Measurements from ENCODE around the gene MLLT3. TPM values are rescaled to one million over a fixed set of nuclear protein-coding genes. Genes with fewer than 3 reads are reported as not detected.

Gene MLLT3
- total and polyA plus RNA-seq, 4 donors: 3.6 to 16.5 (median 6.6) TPM

DNA sequence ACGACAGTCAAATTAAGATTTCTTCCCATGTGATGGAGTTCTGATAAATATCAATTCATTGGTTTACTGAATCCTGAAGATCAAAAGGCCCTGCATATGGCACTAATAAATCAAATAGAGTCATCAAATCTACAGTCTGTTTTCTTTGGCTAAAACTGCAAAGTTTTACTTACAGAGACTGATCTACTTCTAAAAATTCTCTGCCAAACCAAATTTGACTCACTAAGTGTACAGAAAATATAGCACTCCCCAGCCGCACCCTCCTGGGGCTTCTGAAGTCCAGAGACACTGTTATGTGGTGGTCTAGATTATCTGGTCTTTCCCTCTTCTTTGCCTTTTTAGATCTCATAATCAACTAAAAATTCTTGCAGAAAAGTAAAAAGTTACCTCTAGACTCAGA is 237.7 kb downstream of the MLLT3 start:
- intact Hi-C loops (cut with DNase I): no loop called here

DNA sequence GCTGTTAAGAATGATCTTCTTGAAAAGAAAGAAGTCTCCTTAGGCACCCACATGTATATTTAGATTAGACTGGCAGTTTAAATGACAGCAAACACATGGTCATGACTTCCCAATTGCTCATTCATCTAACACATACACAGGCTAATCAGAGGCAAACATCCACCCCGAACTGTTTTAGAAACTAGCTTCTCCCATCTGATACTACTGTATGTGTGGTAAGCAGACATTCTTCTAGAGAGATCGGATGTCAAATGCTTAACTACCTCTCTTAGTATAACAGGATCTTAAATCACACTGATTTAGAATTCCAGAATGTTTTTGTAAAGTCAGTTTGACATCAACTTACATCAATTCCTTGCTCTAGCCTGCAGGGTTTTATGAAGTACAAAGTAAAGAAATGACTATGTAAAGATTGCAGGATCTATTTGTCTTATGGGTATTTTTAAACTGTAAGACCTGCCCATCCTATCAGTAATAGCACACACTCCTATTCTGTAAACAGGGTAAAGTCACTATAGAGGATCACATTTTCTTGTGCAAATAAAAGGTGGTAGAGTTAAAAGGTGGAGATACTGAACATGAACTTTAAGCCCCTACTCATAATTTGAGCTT is 239.7 kb downstream of the MLLT3 start:
- ATAC-seq (ENCODE audit: low FRiP score): no peak
- Histone ChIP-seq H3K4me1 (ENCODE audit: control insufficient read depth in 1 of 2, insufficient read depth in 2 of 2, low read length in 2 of 2) (no peaks in the 10 kb centered on the region), H3K27me3 (ENCODE audit: control insufficient read depth in 1 of 2, insufficient read depth in 2 of 2, low read length in 1 of 2) (no peaks in the 10 kb centered on the region), H3K4me3 (ENCODE audit: low read length in 2 of 2) (no peak overlapping the region), H3K27ac (ENCODE audit: low read depth in 1 of 2, low read length in 2 of 2) (no peak overlapping the region), H3K36me3 (ENCODE audit: control insufficient read depth in 1 of 2, insufficient read depth in 2 of 2, low read length in 1 of 2) (no peaks in the 10 kb centered on the region), H3K9me3 (ENCODE audit: control insufficient read depth, low read length) (no peaks in the 10 kb centered on the region)
- 61% methylated on average over 2 of the region's 2 CpGs for WGBS, 2 donors
- no peak for DNase-seq
- intact Hi-C loops (cut with DNase I): no loop called here

More for the DNA sequence above, 237.7 kb downstream of the MLLT3 start:
- Histone ChIP-seq H3K9me3 (ENCODE audit: control insufficient read depth, low read length) (no peaks in the 10 kb centered on the region), H3K27ac (ENCODE audit: low read depth in 1 of 2, low read length in 2 of 2) (no peak overlapping the region), H3K27me3 (ENCODE audit: control insufficient read depth in 1 of 2, insufficient read depth in 2 of 2, low read length in 1 of 2) (no peaks in the 10 kb centered on the region), H3K36me3 (ENCODE audit: control insufficient read depth in 1 of 2, insufficient read depth in 2 of 2, low read length in 1 of 2) (no peaks in the 10 kb centered on the region), H3K4me3 (ENCODE audit: low read length in 2 of 2) (no peak overlapping the region), H3K4me1 (ENCODE audit: control insufficient read depth in 1 of 2, insufficient read depth in 2 of 2, low read length in 2 of 2) (no peaks in the 10 kb centered on the region)
- DNase-seq (no peak), ATAC-seq (ENCODE audit: low FRiP score) (no peak)
- 76 to 91% methylated on average over 2 of the region's 2 CpGs for WGBS, 2 donors

DNA sequence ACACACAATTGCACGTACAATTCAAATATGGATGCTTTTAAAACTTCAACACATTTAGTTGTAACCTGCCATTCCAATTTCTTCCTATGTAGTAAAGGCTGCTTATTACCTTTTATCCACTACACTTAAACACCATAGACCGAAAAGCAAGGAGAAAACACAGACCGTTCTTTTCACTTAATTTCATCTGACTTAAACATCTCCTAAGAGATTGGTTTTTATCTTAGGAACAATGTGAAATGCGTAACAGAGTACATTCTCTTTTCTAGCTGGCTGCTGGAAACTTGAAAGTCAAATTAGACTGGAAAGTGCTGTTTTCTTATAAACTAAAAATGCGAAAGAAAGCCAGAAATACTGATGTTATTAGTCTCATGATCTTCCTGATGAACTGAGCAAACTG is 241.8 kb downstream of the MLLT3 start:
- no peaks in the 10 kb centered on the region for H3K9me3 ChIP-seq (ENCODE audit: control insufficient read depth, low read length)
- H3K36me3 ChIP-seq (ENCODE audit: control insufficient read depth in 1 of 2, insufficient read depth in 2 of 2, low read length in 1 of 2): no peaks in the 10 kb centered on the region
- H3K27me3 ChIP-seq (ENCODE audit: control insufficient read depth in 1 of 2, insufficient read depth in 2 of 2, low read length in 1 of 2): no peaks in the 10 kb centered on the region
- intact Hi-C loops (cut with DNase I): no loop called here
- DNase-seq: no peak
- no peak for ATAC-seq (ENCODE audit: low FRiP score)
- H3K4me3 ChIP-seq (ENCODE audit: low read length in 2 of 2): no peak overlapping the region
- H3K4me1 ChIP-seq (ENCODE audit: control insufficient read depth in 1 of 2, insufficient read depth in 2 of 2, low read length in 2 of 2): no peaks in the 10 kb centered on the region
- no peak overlapping the region for H3K27ac ChIP-seq (ENCODE audit: low read depth in 1 of 2, low read length in 2 of 2)
- 92 to 93% methylated on average over 5 of the region's 5 CpGs for WGBS, 2 donors

DNA sequence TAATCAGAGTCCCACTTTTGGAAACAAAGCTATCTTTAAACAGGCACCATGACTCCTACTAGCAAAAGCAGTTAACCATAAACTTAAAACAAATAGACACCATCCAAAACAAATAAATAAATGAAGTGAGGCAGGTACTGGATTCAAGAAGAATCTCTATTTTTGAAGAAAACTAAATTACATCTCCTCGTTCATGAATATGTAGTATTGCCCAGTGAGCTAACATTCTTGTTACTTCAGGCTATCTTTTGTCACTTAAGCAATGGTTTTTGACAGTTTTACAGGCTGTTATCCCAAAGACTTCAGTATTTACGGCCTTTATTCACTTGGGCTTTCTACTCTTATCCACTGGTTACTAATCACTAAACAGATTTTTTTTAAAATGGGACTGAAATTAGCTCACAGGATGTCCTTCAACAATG is 242.5 kb downstream of the MLLT3 start:
- H3K4me1 ChIP-seq (ENCODE audit: control insufficient read depth in 1 of 2, insufficient read depth in 2 of 2, low read length in 2 of 2): no peaks in the 10 kb centered on the region
- 89 to 91% methylated on average over 2 of the region's 2 CpGs for WGBS, 2 donors
- no peaks in the 10 kb centered on the region for H3K9me3 ChIP-seq (ENCODE audit: control insufficient read depth, low read length)
- H3K4me3 ChIP-seq (ENCODE audit: low read length in 2 of 2): no peak overlapping the region
- ATAC-seq (ENCODE audit: low FRiP score) (no peak), DNase-seq (no peak)
- intact Hi-C loops (cut with DNase I): no loop called here
- H3K27me3 ChIP-seq (ENCODE audit: control insufficient read depth in 1 of 2, insufficient read depth in 2 of 2, low read length in 1 of 2): no peaks in the 10 kb centered on the region
- H3K36me3 ChIP-seq (ENCODE audit: control insufficient read depth in 1 of 2, insufficient read depth in 2 of 2, low read length in 1 of 2): no peaks in the 10 kb centered on the region
- H3K27ac ChIP-seq (ENCODE audit: low read depth in 1 of 2, low read length in 2 of 2): no peak overlapping the region

DNA sequence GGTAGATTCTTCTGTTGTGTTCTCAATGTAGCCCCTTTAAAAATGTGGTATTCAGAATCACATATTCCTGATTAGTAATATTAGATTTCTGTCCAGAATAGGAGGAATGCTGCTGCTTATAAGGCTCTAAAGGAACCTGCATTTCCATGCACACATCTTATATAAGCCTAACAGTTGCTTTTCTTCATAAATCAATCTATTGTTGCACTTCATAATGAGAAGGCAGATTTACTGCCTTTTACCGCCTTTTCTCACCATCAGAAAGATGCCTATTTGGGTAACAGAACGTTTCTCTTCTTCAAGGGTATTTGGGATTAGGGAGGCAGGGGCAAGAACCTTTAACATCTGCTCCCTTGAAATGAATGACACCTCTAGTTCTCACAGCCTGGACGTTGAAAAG is 243.4 kb downstream of the MLLT3 start:
- intact Hi-C loops (cut with DNase I): no loop called here
- Histone ChIP-seq H3K27me3 (ENCODE audit: control insufficient read depth in 1 of 2, insufficient read depth in 2 of 2, low read length in 1 of 2) (no peaks in the 10 kb centered on the region), H3K4me3 (ENCODE audit: low read length in 2 of 2) (no peak overlapping the region), H3K4me1 (ENCODE audit: control insufficient read depth in 1 of 2, insufficient read depth in 2 of 2, low read length in 2 of 2) (no peaks in the 10 kb centered on the region), H3K27ac (ENCODE audit: low read depth in 1 of 2, low read length in 2 of 2) (no peak overlapping the region), H3K36me3 (ENCODE audit: control insufficient read depth in 1 of 2, insufficient read depth in 2 of 2, low read length in 1 of 2) (no peaks in the 10 kb centered on the region), H3K9me3 (ENCODE audit: control insufficient read depth, low read length) (no peaks in the 10 kb centered on the region)
- WGBS, 2 donors: 79 to 85% methylated on average over 3 of the region's 3 CpGs
- DNase-seq (no peak), ATAC-seq (ENCODE audit: low FRiP score) (no peak)

DNA sequence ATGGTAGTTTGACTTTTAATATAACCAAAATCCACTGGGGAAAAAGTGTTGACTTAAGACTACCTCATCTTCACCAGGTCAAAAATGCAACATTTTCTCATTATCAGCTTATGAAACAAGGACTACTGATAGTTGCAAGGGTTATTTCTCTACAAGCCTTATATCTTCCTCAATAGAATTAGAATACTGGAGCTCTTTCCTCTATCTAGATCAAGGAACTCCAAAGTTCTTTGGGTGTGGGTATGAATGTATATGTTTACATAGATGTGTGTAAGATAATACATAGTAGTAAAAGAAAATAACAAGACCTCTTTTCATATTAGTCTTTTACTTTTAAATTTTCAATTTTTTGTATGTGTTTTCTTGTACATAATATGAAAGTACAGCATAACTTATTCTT is 244.5 kb downstream of the MLLT3 start:
- no peak for ATAC-seq (ENCODE audit: low FRiP score)
- intact Hi-C loops (cut with DNase I): no loop called here

DNA sequence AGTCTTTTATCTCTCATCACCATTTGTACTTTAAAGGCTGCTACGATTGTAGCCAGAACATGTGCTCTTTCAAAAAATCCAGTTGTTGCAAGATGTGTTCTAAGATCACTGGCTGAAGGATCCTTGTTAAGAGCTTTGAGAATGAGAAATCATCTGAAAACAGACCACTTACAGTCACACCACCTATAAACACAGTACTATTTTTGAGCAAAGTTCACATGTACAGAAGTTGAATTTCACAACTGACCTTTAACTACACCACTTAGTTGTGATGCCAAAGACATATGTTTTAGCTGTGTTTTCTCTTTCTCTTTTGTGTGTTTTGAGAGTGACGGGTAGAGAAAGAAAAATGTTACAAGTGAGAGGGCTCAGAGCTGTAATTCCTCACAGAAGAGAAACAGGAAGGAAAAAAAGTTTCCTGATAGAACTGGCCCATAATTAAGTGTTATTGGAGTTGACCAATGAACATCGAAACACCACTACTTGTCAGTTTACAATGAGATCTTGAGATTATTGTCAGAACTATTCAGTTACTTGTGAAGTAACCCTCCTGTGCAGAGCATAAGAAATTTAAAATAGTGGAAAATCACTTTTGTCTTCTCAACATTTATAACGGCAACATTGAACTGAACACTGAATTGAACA is 245.4 kb downstream of the MLLT3 start:
- 77 to 78% methylated on average over 4 of the region's 4 CpGs for WGBS, 2 donors
- Histone ChIP-seq H3K9me3 (ENCODE audit: control insufficient read depth, low read length) (no peaks in the 10 kb centered on the region), H3K36me3 (ENCODE audit: control insufficient read depth in 1 of 2, insufficient read depth in 2 of 2, low read length in 1 of 2) (no peaks in the 10 kb centered on the region), H3K27me3 (ENCODE audit: control insufficient read depth in 1 of 2, insufficient read depth in 2 of 2, low read length in 1 of 2) (no peaks in the 10 kb centered on the region), H3K4me3 (ENCODE audit: low read length in 2 of 2) (no peak overlapping the region), H3K4me1 (ENCODE audit: control insufficient read depth in 1 of 2, insufficient read depth in 2 of 2, low read length in 2 of 2) (no peaks in the 10 kb centered on the region), H3K27ac (ENCODE audit: low read depth in 1 of 2, low read length in 2 of 2) (no peak overlapping the region)
- no peak for DNase-seq
- ATAC-seq (ENCODE audit: low FRiP score): no peak
- intact Hi-C loops (cut with DNase I): no loop called here

More for the DNA sequence above, 244.5 kb downstream of the MLLT3 start:
- H3K4me1 ChIP-seq (ENCODE audit: control insufficient read depth in 1 of 2, insufficient read depth in 2 of 2, low read length in 2 of 2): no peaks in the 10 kb centered on the region
- DNase-seq: no peak
- H3K4me3 ChIP-seq (ENCODE audit: low read length in 2 of 2): no peak overlapping the region
- no peak overlapping the region for H3K27ac ChIP-seq (ENCODE audit: low read depth in 1 of 2, low read length in 2 of 2)
- no peaks in the 10 kb centered on the region for H3K27me3 ChIP-seq (ENCODE audit: control insufficient read depth in 1 of 2, insufficient read depth in 2 of 2, low read length in 1 of 2)
- no peaks in the 10 kb centered on the region for H3K36me3 ChIP-seq (ENCODE audit: control insufficient read depth in 1 of 2, insufficient read depth in 2 of 2, low read length in 1 of 2)
- H3K9me3 ChIP-seq (ENCODE audit: control insufficient read depth, low read length): no peaks in the 10 kb centered on the region

DNA sequence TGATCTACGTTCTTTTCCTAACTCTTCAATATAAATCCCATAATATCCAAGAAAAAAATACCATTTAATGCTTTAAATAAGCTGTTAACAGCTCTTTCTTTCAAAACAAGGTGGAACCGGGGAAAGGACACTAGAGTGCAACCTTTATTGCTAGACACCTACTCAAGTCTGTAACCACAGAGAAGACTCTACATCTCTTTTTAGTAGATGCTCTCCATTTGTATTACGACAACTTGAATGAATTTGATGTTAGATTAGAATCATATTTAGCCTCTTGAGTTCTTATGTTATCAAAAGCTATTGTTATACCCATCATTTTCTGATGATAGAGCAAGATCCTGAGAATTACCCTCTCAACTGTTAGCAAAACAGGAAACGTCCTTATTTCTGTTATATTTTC is 246.3 kb downstream of the MLLT3 start:
- no peaks in the 10 kb centered on the region for H3K36me3 ChIP-seq (ENCODE audit: control insufficient read depth in 1 of 2, insufficient read depth in 2 of 2, low read length in 1 of 2)
- H3K9me3 ChIP-seq (ENCODE audit: control insufficient read depth, low read length): no peaks in the 10 kb centered on the region
- H3K4me1 ChIP-seq (ENCODE audit: control insufficient read depth in 1 of 2, insufficient read depth in 2 of 2, low read length in 2 of 2): no peaks in the 10 kb centered on the region
- DNase-seq (no peak), ATAC-seq (ENCODE audit: low FRiP score) (no peak)
- no peaks in the 10 kb centered on the region for H3K27me3 ChIP-seq (ENCODE audit: control insufficient read depth in 1 of 2, insufficient read depth in 2 of 2, low read length in 1 of 2)
- 80 to 88% methylated on average over 4 of the region's 4 CpGs for WGBS, 2 donors
- no peak overlapping the region for H3K27ac ChIP-seq (ENCODE audit: low read depth in 1 of 2, low read length in 2 of 2)
- intact Hi-C loops (cut with DNase I): no loop called here
- no peak overlapping the region for H3K4me3 ChIP-seq (ENCODE audit: low read length in 2 of 2)

DNA sequence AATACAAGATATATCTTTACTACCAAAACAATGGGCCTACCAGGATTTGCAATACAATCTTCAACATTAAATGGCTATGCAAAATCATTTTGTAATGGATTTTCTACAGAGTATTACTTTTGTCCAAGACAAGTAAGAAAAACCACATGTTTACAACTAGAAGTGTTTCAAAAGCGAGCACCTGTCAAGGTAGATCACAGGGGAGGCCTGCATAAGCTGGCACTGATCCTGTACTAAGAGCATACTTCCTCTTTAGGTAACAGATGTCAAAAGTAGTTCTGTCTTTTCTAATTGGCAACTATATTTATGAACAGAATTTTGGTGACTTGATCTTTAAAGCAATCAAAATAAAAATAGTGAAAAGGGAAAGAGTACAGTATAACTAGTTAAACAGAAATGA is 249.0 kb downstream of the MLLT3 start:
- no peak overlapping the region for H3K4me3 ChIP-seq (ENCODE audit: low read length in 2 of 2)
- 99 to 100% methylated on average over 1 of the region's 1 CpG for WGBS, 2 donors
- ATAC-seq (ENCODE audit: low FRiP score) (no peak), DNase-seq (no peak)
- no peak overlapping the region for H3K27ac ChIP-seq (ENCODE audit: low read depth in 1 of 2, low read length in 2 of 2)
- no peaks in the 10 kb centered on the region for H3K36me3 ChIP-seq (ENCODE audit: control insufficient read depth in 1 of 2, insufficient read depth in 2 of 2, low read length in 1 of 2)
- H3K27me3 ChIP-seq (ENCODE audit: control insufficient read depth in 1 of 2, insufficient read depth in 2 of 2, low read length in 1 of 2): no peaks in the 10 kb centered on the region
- no peaks in the 10 kb centered on the region for H3K4me1 ChIP-seq (ENCODE audit: control insufficient read depth in 1 of 2, insufficient read depth in 2 of 2, low read length in 2 of 2)
- intact Hi-C loops (cut with DNase I): no loop called here
- H3K9me3 ChIP-seq (ENCODE audit: control insufficient read depth, low read length): no peaks in the 10 kb centered on the region
